Superior temporal gyrus (tissue), 1 donor: ENCODE data around the gene MRPL19.
"Not testable (repeated sequence)": the region's sequence is repeated elsewhere in the genome, so short reads cannot be mapped to it uniquely, and the experiment has no call there.

ENCODE experiments used
- DNase-seq: peaks from one replicate; pipeline ENCODE4 v3.0.0-alpha.2; 2016; ENCODE audit errors: extremely low spot score

The MRPL19 gene

DNA sequence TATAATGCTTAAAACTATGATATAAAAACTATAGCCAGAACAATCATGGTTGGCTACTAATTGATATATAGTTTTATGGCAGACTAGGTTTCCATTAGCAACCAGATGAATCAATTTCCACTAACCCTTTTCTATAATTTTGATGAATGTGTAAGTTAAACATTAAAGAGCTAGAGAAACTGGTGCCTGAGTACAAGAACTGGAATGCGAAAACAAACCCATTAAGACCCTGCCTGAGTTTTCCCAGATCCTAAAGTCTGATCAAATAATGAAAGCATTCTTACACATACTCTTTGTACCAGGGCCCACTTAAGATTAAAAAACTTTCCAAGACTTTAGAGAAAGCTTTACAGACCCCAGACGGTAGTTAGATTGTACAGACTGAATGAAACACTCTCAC lies 21.3 kb downstream of the MRPL19 start:
- no peak for DNase-seq

- not testable (repeated sequence) for DNase-seq
These were observed 28.8 kb downstream of the MRPL19 start for GRCh38 chr2:75675423-75675822.

- no peak for DNase-seq
These were observed 29.3 kb downstream of the MRPL19 start for GRCh38 chr2:75675908-75676307.

DNA sequence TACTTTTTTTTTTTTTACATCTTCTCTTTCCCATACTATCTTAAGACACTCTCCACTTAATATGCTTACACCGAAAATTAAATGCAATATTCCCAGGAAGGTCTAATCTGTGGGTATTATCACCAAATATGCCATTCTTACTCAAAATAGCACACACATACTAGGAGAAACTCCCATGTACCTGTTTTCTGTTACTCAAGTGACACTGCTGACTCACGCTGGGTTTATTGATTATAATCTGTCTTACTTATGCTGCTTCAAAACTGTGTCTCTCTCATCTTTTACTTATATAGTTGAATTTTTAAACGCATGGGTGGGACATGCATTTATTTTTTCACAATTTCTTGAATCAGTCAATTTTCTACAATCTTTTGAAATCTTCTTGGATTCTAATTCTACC lies 29.9 kb downstream of the MRPL19 start:
- no peak for DNase-seq

GRCh38 chr2:75679556-75679955 lies 33.0 kb downstream of the MRPL19 start:
- no peak for DNase-seq

DNA sequence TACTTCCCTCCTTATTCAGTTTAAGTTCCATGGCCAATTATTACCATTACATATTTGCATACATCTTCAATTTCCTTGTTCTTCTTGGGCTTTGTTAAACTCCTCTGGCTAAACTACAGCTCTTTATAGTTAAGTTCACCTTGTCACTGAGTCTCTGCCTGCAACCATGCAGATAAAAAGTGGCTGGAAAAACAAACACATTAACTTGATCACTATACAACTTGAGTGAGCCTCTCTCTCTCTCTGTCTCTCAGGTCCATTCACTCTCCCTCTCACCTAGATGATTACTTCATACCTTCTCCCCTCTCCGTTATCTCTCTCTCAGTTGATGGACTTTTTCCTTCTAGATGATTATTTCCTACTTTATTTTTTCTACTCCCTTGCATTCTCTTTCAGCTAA lies 33.8 kb downstream of the MRPL19 start:
- no peak for DNase-seq

- DNase-seq: not testable (repeated sequence)
These were observed 36.8 kb downstream of the MRPL19 start for GRCh38 chr2:75683430-75683829.

DNA sequence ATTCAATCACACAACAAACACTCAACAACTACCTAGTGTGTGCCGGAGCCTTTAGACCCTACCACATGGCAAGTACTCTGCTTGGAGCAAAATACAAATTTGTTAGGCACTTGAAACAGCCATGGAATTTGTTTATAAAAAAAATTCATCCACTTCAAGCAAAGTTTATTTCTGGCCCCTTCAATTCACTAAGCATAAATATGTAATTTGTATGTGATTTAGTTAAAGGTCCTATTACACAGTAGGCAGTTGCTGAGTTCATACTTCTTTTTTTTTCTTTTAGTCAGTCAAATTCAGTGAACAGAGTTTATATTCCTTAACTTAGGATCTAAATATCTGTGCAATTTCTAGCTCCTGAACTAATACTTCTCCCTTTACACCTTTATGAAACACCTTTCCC lies 41.6 kb downstream of the MRPL19 start:
- no peak for DNase-seq

- no peak for DNase-seq
These were observed 52.3 kb downstream of the MRPL19 start for GRCh38 chr2:75698918-75699317.

DNA sequence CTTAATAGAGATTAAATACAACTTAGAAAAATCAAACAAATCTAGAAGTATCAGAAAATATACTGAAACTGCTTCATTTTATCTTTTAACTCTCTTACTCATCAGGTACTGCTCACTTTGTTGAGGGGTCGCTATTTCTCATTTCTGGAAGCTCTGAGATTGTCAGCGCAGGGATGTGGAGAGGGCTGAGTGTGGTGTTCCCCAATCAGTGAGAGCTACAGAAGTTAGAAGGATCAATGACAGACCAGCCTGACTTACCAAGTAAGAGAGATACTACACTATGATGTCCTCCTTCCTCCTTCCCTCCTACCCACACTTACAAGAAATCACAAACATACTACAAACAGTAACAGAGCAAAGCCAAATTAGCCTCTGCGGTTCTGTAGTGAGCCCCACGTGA lies 56.0 kb downstream of the MRPL19 start:
- DNase-seq: no peak

GRCh38 chr2:75703589-75704287 lies 57.2 kb downstream of the MRPL19 start:
- no peak for DNase-seq

- DNase-seq: no peak
These were observed 59.3 kb downstream of the MRPL19 start for GRCh38 chr2:75705921-75706320.

- DNase-seq: no peak
These were observed 61.3 kb downstream of the MRPL19 start for GRCh38 chr2:75707901-75708300.

DNA sequence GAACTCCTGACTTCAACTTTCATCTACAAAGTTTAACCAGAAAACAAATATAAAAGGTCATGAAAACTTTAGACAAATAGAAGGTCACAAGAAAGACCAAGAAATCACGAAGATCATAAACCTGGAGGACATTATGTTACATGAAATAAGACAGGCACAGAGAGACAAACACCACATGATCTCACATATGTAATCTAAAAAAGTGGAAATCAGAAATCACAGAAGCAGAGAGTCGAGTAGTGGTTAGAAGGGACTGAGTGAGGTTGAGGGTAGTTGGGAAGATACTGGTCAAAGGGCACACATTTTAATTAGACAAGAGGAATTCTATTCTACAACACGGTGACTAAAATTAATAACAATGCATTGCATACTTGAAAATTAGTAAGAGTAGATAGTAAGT lies 62.7 kb downstream of the MRPL19 start:
- DNase-seq: no peak

DNA sequence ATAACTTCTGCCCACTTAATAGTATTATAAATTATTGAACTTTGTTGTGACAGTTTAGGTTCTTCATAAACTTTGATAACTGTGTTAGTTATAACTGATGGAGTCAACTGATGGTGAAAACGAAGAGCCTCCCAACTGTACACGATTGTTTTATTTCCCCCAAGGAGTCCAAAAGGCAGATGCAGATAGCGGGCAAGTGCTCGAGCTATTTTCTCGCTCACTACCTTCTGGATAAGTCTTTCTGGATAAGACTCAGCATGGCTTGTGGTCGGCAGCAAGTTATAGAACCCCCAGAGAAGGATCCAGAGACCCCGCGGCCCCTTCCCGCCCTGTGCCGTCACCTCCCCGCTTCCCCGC lies 63.6 kb downstream of the MRPL19 start:
- peak; percentile 57 for DNase-seq

- peak; percentile 90 for DNase-seq
These were observed 64.1 kb downstream of the MRPL19 start, which contains the start of gene GCFC2 for GRCh38 chr2:75710577-75711253. Gene GCFC2 (minus strand): TSS chr2:75710915. CDS start chr2:75710855, 60 bp downstream.

DNA sequence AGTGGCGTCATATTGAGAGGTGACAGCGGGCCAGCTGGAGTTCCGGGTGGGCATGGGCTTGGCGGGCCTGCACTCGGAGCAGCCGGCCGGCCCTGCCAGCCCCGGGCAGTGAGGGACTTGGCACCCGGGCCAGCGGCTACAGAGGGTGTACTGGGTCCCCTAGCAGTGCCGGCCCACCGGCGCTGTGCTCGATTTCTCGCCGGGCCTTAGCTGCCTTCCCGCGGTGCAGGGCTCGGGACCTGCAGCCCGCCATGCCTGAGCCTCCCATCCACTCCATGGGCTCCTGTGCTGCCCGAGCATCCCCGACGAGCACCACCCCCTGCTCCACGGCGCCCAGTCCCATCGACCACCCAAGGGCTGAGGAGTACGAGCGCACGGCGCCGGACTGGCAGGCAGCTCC lies 65.0 kb downstream of the MRPL19 start:
- not testable (repeated sequence) for DNase-seq

- peak; percentile 66 for DNase-seq
These were observed 69.8 kb downstream of the MRPL19 start for GRCh38 chr2:75716406-75716805.

GRCh38 chr2:75719616-75720015 lies 73.0 kb downstream of the MRPL19 start:
- no peak for DNase-seq

GRCh38 chr2:75720525-75720924 lies 73.9 kb downstream of the MRPL19 start:
- no peak for DNase-seq

DNA sequence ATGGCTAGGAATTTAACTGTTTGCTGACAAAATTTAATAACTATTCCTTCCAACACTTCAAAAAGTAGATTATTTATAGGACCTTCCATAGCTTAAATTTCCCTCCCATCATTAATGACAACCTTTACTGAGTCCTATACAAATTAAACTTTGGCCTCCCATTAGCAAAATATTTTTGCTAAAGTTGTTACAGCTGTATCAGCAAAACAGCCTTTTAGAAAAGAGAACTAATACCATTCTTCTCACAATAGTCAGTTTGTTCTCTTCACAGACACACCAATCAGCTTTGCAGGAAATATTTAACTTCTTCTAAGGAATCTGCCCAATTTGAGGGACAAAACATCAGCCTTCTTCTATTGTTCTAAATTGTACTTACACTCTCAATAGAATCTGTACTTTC lies 76.1 kb downstream of the MRPL19 start:
- no peak for DNase-seq

DNA sequence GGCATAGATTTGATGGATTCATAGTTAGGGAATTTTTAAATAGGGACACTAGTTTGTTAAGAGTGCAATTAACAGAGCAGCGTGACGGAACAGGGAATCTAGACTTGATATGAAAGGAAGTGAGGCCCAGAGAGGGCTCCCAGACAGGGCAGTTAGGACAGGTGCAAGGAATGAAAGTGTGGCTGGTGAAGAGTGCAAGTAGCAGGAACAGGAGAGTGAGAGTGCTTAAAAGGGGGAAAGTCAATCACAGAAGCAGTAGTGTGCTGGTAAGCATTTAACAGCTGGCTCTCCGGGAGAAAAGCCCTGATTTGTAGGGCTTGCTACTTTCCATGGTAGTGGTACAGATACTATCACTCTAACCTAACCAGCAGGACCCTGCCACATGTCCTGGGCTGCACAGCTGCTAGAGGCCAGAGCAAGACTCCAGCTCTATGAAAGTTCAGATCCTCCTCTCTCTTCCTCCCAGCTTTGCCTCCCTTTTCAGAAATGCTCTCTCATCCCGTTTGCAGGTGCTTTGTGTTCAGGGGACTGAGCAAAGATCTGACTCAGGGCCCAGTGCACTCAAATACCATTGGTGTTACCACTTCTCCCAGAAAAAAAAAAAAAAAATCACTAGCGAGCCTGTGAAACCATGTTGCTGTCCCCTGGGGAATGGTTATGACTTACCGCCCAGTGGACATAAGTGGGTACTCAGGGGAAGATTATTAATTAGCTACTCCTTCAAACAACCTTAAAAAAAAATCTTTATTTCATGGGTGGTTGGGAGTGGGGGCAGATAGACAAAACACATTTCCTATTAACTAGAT lies 82.2 kb downstream of the MRPL19 start:
- no peak for DNase-seq

GRCh38 chr2:75729861-75730260 lies 83.3 kb downstream of the MRPL19 start:
- DNase-seq: peak; percentile 79
